Activated CD8-positive, alpha-beta memory T cell treated with anti-CD3 and anti-CD28 coated beads, Interleukin-2, amount 50 U/mL, for 4 hours (primary cell): ENCODE data around the gene DYNC1H1.
"Not testable (repeated sequence)": the region's sequence is repeated elsewhere in the genome, so short reads cannot be mapped to it uniquely, and the experiment has no call there.

Experiments
- DNase-seq: peaks from one replicate; pipeline ENCODE4 v3.0.0-alpha.2; 2020

Gene DYNC1H1

GRCh38 chr14:101965770-101966722 is 1.7 kb downstream of the DYNC1H1 start:
- no peak for DNase-seq

GRCh38 chr14:101966742-101967141 is 2.4 kb downstream of the DYNC1H1 start:
- DNase-seq = no peak

GRCh38 chr14:101968186-101968585 is 3.8 kb downstream of the DYNC1H1 start:
- no peak for DNase-seq

- DNase-seq = no peak
Observed at GRCh38 chr14:101969481-101969880, 5.1 kb downstream of the DYNC1H1 start.

GRCh38 chr14:101970830-101971400 is 6.5 kb downstream of the DYNC1H1 start:
- no peak for DNase-seq

GRCh38 chr14:101971458-101971857 is 7.1 kb downstream of the DYNC1H1 start:
- DNase-seq = not testable (repeated sequence)

GRCh38 chr14:101972126-101972866 is 7.9 kb downstream of the DYNC1H1 start:
- no peak for DNase-seq

- no peak for DNase-seq
Observed at GRCh38 chr14:101973356-101973755, 9.0 kb downstream of the DYNC1H1 start.

- DNase-seq = no peak
Observed at GRCh38 chr14:101975231-101975630, 10.9 kb downstream of the DYNC1H1 start.

GRCh38 chr14:101977311-101978071 is 13.1 kb downstream of the DYNC1H1 start:
- no peak for DNase-seq

GRCh38 chr14:101979666-101980065 is 15.3 kb downstream of the DYNC1H1 start:
- no peak for DNase-seq

GRCh38 chr14:101980251-101980650 is 15.9 kb downstream of the DYNC1H1 start:
- no peak for DNase-seq

- DNase-seq = no peak
Observed at GRCh38 chr14:101980700-101981099, 16.3 kb downstream of the DYNC1H1 start.

- DNase-seq = no peak
Observed at GRCh38 chr14:101982621-101983020, 18.2 kb downstream of the DYNC1H1 start.

- DNase-seq = not testable (repeated sequence)
Observed at GRCh38 chr14:101984831-101985230, 20.5 kb downstream of the DYNC1H1 start.

- no peak for DNase-seq
Observed at GRCh38 chr14:101985957-101986356, 21.6 kb downstream of the DYNC1H1 start.

GRCh38 chr14:101986953-101987352 is 22.6 kb downstream of the DYNC1H1 start:
- no peak for DNase-seq

- DNase-seq = no peak
Observed at GRCh38 chr14:101988377-101988776, 24.0 kb downstream of the DYNC1H1 start.

GRCh38 chr14:101991352-101991751 is 27.0 kb downstream of the DYNC1H1 start:
- no peak for DNase-seq

GRCh38 chr14:101992708-101993107 is 28.3 kb downstream of the DYNC1H1 start:
- no peak for DNase-seq

- no peak for DNase-seq
Observed at GRCh38 chr14:101997429-101998336, 33.3 kb downstream of the DYNC1H1 start.

GRCh38 chr14:102000902-102001301 is 36.5 kb downstream of the DYNC1H1 start:
- DNase-seq = no peak
